Stimulated activated CD8-positive, alpha-beta memory T cell treated with anti-CD3 and anti-CD28 coated beads, Interleukin-4, amount 100 ng/mL, for 24 hours (primary cell): Measurements from ENCODE around the gene SGCE.

ENCODE experiments used
- DNase-seq: peaks from one replicate; pipeline ENCODE4 v3.0.0-alpha.2; 2020; ENCODE audit warnings: low read depth

Gene SGCE

GRCh38 chr7:94565247-94565894 lies 90.6 kb downstream of the SGCE start:
- no peak for DNase-seq

GRCh38 chr7:94562525-94562924 lies 93.4 kb downstream of the SGCE start:
- no peak for DNase-seq

GRCh38 chr7:94561841-94562514 lies 94.0 kb downstream of the SGCE start:
- no peak for DNase-seq

GRCh38 chr7:94559972-94560371 lies 96.0 kb downstream of the SGCE start:
- no peak for DNase-seq

GRCh38 chr7:94557215-94557614 lies 98.7 kb downstream of the SGCE start:
- DNase-seq, result no peak

- no peak for DNase-seq
Observed at GRCh38 chr7:94556028-94556427, 99.9 kb downstream of the SGCE start.

GRCh38 chr7:94547126-94547525 lies 108.8 kb downstream of the SGCE start:
- DNase-seq, result no peak

- DNase-seq, result no peak
Observed at GRCh38 chr7:94540428-94540827, 115.5 kb downstream of the SGCE start.
